Inferior parietal cortex (tissue), 1 donor: Measurements from ENCODE around the gene MAGEA9.
"Not testable (repeated sequence)": the region's sequence is repeated elsewhere in the genome, so short reads cannot be mapped to it uniquely, and the experiment has no call there.

Experiments used
- DNase-seq: peaks from one replicate; pipeline ENCODE4 v3.0.0-alpha.2; 2016; ENCODE audit errors: extremely low spot score

MAGEA9 gene

DNA sequence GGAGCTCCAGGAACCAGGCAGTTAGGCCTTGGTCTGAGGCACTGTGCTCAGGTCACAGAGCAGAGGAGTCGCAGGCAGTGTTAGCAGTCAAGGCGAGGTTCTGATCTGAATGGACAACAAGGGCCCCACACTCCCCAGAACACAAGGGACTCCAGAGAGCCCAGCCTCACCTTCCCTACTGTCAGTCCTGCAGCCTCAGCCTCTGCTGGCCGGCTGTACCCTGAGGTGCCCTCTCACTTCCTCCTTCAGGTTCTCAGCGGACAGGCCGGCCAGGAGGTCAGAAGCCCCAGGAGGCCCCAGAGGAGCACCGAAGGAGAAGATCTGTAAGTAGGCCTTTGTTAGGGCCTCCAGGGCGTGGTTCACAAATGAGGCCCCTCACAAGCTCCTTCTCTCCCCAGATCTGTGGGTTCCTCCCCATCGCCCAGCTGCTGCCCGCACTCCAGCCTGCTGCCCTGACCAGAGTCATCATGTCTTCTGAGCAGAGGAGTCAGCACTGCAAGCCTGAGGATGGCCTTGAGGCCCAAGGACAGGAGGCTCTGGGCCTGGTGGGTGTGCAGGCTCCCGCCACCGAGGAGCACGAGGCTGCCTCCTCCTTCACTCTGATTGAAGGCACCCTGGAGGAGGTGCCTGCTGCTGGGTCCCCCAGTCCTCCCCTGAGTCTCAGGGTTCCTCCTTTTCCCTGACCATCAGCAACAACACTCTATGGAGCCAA lies 26.2 kb downstream of the MAGEA9 start:
- no peak for DNase-seq

DNA sequence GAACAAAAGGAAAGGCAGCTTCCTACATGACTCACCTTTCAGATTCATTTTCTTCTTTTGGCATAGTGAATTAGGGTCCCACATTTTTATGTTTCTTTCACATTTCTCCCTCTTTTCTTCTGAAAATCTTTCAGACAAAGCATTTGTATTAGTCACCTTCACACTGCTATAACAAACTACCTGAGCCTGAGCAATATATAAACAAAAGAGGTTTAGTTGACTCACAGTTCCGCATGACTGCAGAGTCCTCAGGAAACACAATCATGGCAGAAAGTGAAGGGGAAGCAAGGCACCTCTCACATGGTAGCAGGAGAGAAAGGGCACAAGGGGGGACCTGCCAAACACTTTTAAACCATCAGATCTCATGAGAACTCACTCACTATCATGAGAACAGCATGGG lies 36.9 kb downstream of the MAGEA9 start:
- no peak for DNase-seq

DNA sequence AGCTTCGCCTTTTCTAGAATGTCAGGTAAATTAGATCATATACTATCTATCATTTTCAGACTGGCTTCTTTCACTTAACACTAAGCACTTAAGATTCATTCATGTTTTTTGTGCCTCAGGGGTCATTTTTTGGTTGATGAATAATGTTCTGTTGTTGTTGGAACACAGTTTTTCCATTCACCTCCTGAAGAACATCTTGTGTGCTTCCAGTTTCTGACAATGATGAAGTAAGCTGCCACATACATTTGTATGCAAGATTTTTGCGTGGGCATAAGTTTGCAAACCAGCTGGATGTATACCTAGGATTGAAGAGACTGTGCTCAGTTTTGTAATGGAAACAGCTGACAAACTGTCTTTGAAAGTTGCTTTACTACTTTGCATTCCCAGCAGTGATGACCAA lies 37.6 kb downstream of the MAGEA9 start:
- no peak for DNase-seq

DNA sequence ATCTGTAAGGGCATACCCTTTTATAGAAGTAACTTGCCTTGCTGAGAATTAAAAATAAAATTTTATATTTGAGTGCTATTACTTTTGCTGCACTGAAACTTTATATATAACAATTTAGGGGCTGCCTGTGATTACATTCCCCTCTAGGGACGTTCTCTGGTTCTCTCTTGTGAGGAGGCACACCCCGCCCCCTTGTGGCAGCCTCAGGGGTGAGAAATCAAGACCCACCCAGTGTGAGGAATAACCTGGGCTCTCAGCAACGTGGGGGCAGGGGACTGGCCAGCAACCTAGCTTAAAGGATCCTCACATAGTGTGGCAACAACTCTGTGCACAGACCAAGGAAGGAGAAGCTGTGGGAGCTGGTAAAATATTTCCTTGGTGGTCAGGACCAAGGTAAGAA lies 43.7 kb downstream of the MAGEA9 start:
- DNase-seq = no peak

DNA sequence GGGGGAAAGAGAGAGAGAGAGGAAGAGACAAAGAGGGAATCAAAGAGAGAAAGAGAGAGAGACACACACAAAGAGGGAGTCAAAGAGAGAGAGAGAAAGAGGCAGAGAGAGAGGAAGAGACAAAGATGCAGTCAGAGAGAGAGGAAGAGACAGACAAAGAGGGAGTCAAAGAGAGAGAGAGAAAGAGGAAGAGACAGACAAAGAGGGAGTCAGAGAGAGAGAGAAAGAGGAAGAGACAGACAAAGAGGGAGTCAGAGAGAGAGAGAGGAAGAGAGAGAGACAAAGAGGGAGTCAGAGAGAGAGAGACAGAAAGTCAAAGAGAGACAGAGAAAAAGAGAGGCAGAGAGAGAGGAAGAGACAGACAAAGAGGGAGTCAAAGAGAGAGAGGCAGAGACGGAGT lies 45.5 kb downstream of the MAGEA9 start:
- no peak for DNase-seq

DNA sequence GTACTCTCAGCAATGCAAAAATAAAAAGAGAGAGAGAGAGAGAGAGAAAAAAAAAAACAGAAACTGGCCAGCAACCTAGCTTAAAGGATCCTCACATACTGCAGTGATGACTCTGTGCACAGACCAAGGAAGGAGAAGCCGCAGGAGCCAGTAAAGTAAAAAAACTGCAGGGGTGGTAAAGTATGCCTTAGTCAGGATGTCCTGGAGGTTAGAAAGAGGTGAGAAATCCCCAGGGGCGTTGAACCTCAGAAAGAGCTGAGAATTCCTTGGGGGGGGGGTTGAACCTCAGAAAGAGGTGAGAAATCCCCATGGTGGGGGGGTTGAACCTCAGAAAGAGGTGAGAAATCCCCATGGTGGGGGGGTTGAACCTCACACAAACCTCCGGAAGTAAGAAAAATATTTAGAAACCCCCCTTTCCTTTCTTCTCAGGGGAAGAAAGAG lies 48.0 kb downstream of the MAGEA9 start:
- DNase-seq = no peak

DNA sequence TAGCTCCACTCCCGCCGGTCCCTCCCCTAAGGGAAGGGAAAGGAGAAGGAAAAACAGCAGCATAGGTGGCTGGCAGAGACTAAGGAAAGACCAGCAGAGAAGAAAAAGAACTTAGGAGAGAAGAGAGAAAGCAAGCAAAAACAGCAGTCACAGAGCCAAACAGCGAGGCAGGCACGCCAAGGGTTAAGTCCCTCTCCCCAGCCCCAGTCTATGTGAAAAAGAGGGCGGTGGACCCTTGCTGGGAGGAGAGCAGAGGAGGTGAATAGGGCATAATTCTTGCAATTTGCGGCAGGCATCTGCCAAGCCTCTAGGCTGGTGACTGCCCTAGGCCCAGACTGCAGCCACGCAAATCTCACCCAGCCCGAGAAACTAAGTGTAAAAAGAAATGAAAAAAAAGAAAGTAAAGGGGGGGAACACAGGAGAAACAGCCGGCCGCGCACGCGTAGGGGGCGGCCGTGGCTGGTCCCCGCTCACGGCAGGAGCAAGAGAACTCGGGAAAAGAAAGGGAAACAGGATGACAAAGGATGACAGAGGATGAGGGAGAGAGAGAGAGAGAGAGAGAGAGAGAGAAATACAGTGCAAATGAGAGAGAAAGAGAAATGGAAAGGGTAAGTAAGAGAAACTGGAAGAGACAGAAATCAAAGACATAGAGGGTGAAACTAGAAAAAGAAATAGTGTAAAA lies 48.6 kb downstream of the MAGEA9 start:
- DNase-seq = no peak

DNA sequence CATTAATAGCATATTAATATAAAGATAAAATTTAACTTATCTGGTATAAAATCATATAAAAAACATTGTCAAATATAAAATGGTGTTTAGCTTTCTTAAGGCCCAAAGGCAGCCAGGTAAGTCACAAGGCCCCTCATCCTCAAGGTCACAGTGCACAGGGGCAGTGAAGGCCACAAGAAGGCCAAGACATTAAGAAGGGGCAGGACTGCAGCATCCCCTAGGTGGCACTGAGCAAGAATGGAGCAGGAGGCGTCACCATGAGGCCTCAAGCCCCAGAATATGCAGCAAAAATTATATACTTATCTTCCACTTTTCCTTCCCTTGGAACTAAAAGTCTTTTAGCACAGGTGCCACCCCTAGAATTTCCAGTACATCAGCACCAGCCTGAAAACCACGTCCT lies 49.7 kb downstream of the MAGEA9 start:
- DNase-seq = no peak

DNA sequence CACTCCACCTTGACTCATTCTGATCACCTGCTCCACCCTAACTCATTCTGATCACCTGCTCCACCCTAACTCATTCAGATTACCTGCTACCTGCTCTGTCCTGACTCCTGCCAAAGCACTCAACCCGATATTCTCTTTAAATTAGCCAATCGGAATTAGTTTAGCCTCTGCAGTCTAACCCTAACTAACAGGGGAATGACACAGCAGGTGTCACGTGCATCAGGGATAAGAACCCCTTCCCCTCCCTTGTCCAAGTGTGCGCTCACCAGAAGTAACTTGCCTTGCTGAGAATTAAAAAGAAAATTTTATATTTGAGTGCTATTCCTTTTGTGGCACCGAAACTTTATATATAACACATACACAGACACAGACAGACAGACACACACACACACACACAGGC lies 55.0 kb downstream of the MAGEA9 start:
- not testable (repeated sequence) for DNase-seq

DNA sequence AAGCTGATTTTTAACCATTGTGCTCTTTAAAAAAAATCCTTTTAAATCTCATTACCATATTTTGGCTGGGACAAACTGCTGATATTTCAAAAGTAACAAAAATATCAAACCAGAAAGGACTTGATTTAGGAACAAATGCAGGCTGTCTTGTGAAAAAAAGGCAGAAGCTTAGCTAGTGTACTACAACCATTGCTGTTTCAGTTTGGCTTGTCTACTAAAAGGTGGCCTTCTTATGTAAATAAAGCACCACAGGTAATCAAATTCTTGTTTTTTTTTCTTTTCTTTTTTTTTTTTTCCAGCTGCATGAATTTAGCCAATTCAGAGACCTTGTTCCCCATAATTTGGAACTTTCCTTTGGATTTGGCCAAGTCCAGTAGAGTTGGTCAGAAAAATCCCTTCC lies 55.4 kb downstream of the MAGEA9 start:
- no peak for DNase-seq
